ENCODE results near the gene EPN2.

DNA sequence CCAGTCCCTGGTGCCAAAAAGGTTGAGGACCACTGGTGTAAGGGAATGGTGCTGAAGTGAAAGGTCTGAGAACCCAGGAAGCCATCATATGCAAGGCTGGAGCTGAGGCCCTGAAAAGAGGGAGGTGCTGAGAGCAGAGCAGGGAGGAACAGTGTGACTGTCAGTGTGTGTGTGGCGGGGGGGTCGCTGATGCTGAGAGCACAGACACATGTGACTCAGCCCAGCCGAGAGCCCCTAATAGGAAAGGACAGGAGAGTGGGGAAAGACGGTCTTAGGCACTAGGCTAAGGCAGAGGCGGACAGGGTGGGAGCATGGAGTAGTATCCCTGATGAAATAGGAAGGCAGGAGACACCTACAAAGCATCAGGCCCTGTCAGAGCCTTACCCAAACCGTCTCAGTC, 124.2 kb downstream of the EPN2 start:
- TF ChIP-seq, protein P1, sequence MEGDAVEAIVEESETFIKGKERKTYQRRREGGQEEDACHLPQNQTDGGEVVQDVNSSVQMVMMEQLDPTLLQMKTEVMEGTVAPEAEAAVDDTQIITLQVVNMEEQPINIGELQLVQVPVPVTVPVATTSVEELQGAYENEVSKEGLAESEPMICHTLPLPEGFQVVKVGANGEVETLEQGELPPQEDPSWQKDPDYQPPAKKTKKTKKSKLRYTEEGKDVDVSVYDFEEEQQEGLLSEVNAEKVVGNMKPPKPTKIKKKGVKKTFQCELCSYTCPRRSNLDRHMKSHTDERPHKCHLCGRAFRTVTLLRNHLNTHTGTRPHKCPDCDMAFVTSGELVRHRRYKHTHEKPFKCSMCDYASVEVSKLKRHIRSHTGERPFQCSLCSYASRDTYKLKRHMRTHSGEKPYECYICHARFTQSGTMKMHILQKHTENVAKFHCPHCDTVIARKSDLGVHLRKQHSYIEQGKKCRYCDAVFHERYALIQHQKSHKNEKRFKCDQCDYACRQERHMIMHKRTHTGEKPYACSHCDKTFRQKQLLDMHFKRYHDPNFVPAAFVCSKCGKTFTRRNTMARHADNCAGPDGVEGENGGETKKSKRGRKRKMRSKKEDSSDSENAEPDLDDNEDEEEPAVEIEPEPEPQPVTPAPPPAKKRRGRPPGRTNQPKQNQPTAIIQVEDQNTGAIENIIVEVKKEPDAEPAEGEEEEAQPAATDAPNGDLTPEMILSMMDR (IDR thresholded peaks at IDR 0.05), result no peak
- TF ChIP-seq POLR2A (IDR thresholded peaks at IDR 0.05), result no peak

All from right lobe of liver (tissue), 4 donors.